PC-9 (cell line): ENCODE results near the gene PDE3B. TPM values are rescaled to one million over a fixed set of nuclear protein-coding genes. Genes with fewer than 3 reads are reported as not detected.

Experiments used
- BruUV-seq: library from RNA; stranded (reverse); fragments of 400-500 nt; replicated peaks from 2 replicates; lab custom pipeline; 2021; lab: Mats Ljungman, UMichigan
- CTCF ChIA-PET: fragments of 300-600 bp; sonication (Branson Sonifier 250); formaldehyde crosslinking; loops from one replicate; lab custom pipeline; 2022; ENCODE audit warnings: antibody characterized with exemption; lab: Charles Lee
- POLR2A ChIA-PET: fragments of 300-600 bp; sonication (Branson Sonifier 250); formaldehyde crosslinking; loops from one replicate; lab custom pipeline; 2022; ENCODE audit warnings: antibody characterized with exemption; ENCODE audit not compliant: unreplicated experiment; lab: Charles Lee
- DNase-seq, 2 experiments: peaks; one replicate each; pipeline versions ENCODE4 v3.0.0 to v3.0.0-alpha.2; 2015 to 2022; ENCODE audit warnings: mixed read lengths in 1 of 2
- H2AFZ ChIP-seq: fragments of 200-600 bp; sonication (generic); 2 replicates; pipeline ENCODE4 v1.8.1; 2017; ENCODE audit warnings: antibody characterized with exemption
- H3F3A ChIP-seq: fragments of 200-600 bp; sonication (generic); 2 replicates; pipeline ENCODE4 v1.8.1; 2017; ENCODE audit warnings: antibody characterized with exemption, mild to moderate bottlenecking, low read depth; ENCODE audit not compliant: insufficient read depth
- H3K27ac ChIP-seq: fragments of 200-600 bp; sonication (generic); 2 replicates; pipeline ENCODE4 v1.6.1; 2016; ENCODE audit warnings: mixed run types
- H3K27me3 ChIP-seq: fragments of 200-600 bp; sonication (generic); 2 replicates; pipeline ENCODE4 v1.6.1; 2016; ENCODE audit warnings: low read depth, mixed run types; ENCODE audit not compliant: insufficient read depth
- H3K36me3 ChIP-seq: fragments of 200-600 bp; sonication (generic); 2 replicates; pipeline ENCODE4 v1.6.1; 2016; ENCODE audit warnings: low read depth, mixed run types
- H3K4me1 ChIP-seq: fragments of 200-600 bp; sonication (generic); replicated peaks from 2 replicates; pipeline ENCODE4 v1.6.1; 2016; ENCODE audit warnings: mixed run types; ENCODE audit not compliant: insufficient read depth
- H3K4me2 ChIP-seq: fragments of 200-600 bp; sonication (generic); 2 replicates; pipeline ENCODE4 v1.6.1; 2017; ENCODE audit warnings: mixed run types
- H3K4me3 ChIP-seq: fragments of 200-600 bp; sonication (generic); 2 replicates; pipeline ENCODE4 v1.6.1; 2016; ENCODE audit warnings: mixed run types
- H3K79me2 ChIP-seq: fragments of 200-600 bp; sonication (generic); 2 replicates; pipeline ENCODE4 v1.6.1; 2017; ENCODE audit warnings: low read depth, mixed run types
- H3K9me2 ChIP-seq: fragments of 200-600 bp; sonication (generic); 2 replicates; pipeline ENCODE4 v1.8.1; 2017; ENCODE audit warnings: mild to moderate bottlenecking; ENCODE audit not compliant: insufficient read depth
- H3K9me3 ChIP-seq: fragments of 200-600 bp; sonication (generic); 2 replicates; pipeline ENCODE4 v1.8.1; 2016; ENCODE audit warnings: low read depth; ENCODE audit not compliant: insufficient read depth
- H4K20me1 ChIP-seq: fragments of 200-600 bp; sonication (generic); 2 replicates; pipeline ENCODE4 v1.8.1; 2017; ENCODE audit not compliant: insufficient read depth
- EZH2 ChIP-seq: fragments of 200-600 bp; sonication (generic); IDR thresholded peaks from 2 replicates; pipeline ENCODE4 v1.8.0; 2017; ENCODE audit warnings: antibody characterized with exemption, low read depth
- intact Hi-C: fragments of 100-400 bp; cut with micrococcal nuclease; formaldehyde crosslinking; loops from one replicate; pipeline ENCODE4 v1.10.0; 2022; ENCODE audit not compliant: unreplicated experiment
- total RNA-seq: library from RNA; stranded (reverse); gene quantifications from 2 replicates; pipeline ENCODE4 v1.2.3, GENCODE V29; 2021
- TF ChIP-seq, protein P1 (sequence below): fragments of 200-600 bp; sonication (generic); conservative IDR thresholded peaks from 2 replicates; pipeline ENCODE4 v1.6.1; 2017; ENCODE audit warnings: mixed run types, antibody characterized with exemption, mild to moderate bottlenecking, moderate library complexity

The PDE3B gene
- total RNA-seq, 1 experiment from 2014 or later = not detected

DNA sequence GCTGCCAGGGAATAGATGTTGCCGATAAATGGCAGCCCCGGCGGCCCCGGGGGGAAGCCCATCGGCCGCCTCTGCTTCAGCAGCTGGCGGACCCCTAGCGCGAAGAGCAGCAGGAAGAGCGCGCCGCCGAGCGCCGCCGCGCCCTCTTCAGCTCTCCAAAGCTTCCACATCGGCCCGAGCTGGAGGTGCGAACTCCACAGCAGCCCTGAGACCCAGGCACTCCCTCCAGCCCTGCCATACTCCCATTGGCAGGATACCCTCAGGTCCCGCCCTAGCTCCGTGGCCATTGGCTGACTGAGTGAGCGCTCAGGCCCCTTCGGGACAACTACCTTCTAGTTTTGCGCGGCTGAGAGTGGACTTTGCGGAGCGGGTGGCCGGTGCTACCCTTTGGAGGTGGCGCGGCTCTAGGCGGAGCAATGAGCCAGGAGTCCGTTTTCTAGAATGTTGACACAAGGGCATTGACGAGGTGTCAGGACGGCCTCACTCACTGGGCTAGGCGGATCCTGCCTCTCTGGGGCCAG lies 248.5 kb downstream of the PDE3B start, which contains the start of gene CYP2R1:
CYP2R1 (minus strand) TSS at position 196 of the 521 bp plus-strand sequence; CDS start at position 170, 26 bp downstream.
- no peaks in the 10 kb centered on the region for H3K9me2 ChIP-seq
- H3K4me3 ChIP-seq = peak within 1 kb of the TSS; percentile 97
- peak within 1 kb of the TSS; percentile 95 for H2AFZ ChIP-seq
- H3K79me2 ChIP-seq = peaks cover 10% of the 10 kb centered on the region; the same call in 1 of the 2 replicates
- H4K20me1 ChIP-seq = no peaks in the 10 kb centered on the region
- H3K4me2 ChIP-seq = peak within 1 kb of the TSS; percentile 70
- no peak for TF ChIP-seq EZH2
- TF ChIP-seq, protein P1, sequence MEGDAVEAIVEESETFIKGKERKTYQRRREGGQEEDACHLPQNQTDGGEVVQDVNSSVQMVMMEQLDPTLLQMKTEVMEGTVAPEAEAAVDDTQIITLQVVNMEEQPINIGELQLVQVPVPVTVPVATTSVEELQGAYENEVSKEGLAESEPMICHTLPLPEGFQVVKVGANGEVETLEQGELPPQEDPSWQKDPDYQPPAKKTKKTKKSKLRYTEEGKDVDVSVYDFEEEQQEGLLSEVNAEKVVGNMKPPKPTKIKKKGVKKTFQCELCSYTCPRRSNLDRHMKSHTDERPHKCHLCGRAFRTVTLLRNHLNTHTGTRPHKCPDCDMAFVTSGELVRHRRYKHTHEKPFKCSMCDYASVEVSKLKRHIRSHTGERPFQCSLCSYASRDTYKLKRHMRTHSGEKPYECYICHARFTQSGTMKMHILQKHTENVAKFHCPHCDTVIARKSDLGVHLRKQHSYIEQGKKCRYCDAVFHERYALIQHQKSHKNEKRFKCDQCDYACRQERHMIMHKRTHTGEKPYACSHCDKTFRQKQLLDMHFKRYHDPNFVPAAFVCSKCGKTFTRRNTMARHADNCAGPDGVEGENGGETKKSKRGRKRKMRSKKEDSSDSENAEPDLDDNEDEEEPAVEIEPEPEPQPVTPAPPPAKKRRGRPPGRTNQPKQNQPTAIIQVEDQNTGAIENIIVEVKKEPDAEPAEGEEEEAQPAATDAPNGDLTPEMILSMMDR = no peak
- H3K9me3 ChIP-seq = no peaks in the 10 kb centered on the region
- ChIA-PET POLR2A (interaction anchor here (0.5 to 0.9 kb wide), 4 partner anchors 16 to 855 kb away, joined by 3 to 13 read pairs (median 6); no protein-coding TSS in a partner anchor), CTCF (interaction anchor here (0.7 kb wide), 1 partner anchor 1302 kb away, joined by 3 read pairs; no protein-coding TSS in a partner anchor)
- H3K27ac ChIP-seq = peak within 1 kb of the TSS; percentile 79
- peaks cover 9% of the 10 kb centered on the region for H3F3A ChIP-seq
- H3K27me3 ChIP-seq = no peaks in the 10 kb centered on the region
- H3K4me1 ChIP-seq = peaks cover 10% of the 10 kb centered on the region
- BruUV-seq = no TSS peak
- peak; percentile 90 to 91 for DNase-seq
- intact Hi-C loops = loop anchor here (1.0 to 5.0 kb wide), 2 partner anchors 355 to 370 kb away; partner anchors contain the start of gene PSMA1
- no peaks in the 10 kb centered on the region for H3K36me3 ChIP-seq

DNA sequence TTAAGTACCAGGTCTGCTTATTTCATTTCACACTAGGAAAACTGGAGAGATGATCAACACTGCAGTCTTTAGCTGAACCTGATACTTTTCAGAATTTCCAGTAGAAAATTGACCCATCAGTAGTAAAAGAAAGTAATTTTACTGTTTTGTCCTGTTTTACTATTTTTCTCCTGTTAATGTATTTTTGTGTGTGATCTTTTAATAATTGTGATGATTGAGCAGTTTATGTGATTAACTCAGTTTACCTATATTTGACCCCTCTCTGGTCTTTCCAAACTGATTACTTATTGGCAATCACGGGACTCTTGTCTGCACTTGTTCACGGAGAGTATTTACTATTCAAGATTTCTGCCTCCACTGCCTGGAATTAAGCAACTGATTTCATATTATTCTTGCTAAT lies 249.0 kb downstream of the PDE3B start:
- no TSS peak for BruUV-seq
- peaks cover 10% of the 10 kb centered on the region; the same call in 1 of the 2 replicates for H3K79me2 ChIP-seq
- CTCF ChIA-PET = no interaction called here
- intact Hi-C loops = loop anchor here (1.0 to 5.0 kb wide), 2 partner anchors 355 to 370 kb away; partner anchors contain the start of gene PSMA1
- peak overlapping the region; percentile 70 for H3K4me2 ChIP-seq
- H3K9me3 ChIP-seq = no peaks in the 10 kb centered on the region
- H3F3A ChIP-seq = peaks cover 9% of the 10 kb centered on the region
- DNase-seq = no peak
- no peaks in the 10 kb centered on the region for H3K27me3 ChIP-seq
- no peak for TF ChIP-seq EZH2
- TF ChIP-seq, protein P1 = no peak
- peaks cover 10% of the 10 kb centered on the region for H3K4me1 ChIP-seq
- POLR2A ChIA-PET = interaction anchor here (0.9 kb wide), 1 partner anchor 15 kb away, joined by 3 read pairs; no protein-coding TSS in a partner anchor
- H3K4me3 ChIP-seq = peak overlapping the region; percentile 97; the same call in 1 of the 2 replicates
- H3K9me2 ChIP-seq = no peaks in the 10 kb centered on the region
- H3K36me3 ChIP-seq = no peaks in the 10 kb centered on the region
- no peak overlapping the region for H2AFZ ChIP-seq
- no peak overlapping the region for H3K27ac ChIP-seq
- no peaks in the 10 kb centered on the region for H4K20me1 ChIP-seq

DNA sequence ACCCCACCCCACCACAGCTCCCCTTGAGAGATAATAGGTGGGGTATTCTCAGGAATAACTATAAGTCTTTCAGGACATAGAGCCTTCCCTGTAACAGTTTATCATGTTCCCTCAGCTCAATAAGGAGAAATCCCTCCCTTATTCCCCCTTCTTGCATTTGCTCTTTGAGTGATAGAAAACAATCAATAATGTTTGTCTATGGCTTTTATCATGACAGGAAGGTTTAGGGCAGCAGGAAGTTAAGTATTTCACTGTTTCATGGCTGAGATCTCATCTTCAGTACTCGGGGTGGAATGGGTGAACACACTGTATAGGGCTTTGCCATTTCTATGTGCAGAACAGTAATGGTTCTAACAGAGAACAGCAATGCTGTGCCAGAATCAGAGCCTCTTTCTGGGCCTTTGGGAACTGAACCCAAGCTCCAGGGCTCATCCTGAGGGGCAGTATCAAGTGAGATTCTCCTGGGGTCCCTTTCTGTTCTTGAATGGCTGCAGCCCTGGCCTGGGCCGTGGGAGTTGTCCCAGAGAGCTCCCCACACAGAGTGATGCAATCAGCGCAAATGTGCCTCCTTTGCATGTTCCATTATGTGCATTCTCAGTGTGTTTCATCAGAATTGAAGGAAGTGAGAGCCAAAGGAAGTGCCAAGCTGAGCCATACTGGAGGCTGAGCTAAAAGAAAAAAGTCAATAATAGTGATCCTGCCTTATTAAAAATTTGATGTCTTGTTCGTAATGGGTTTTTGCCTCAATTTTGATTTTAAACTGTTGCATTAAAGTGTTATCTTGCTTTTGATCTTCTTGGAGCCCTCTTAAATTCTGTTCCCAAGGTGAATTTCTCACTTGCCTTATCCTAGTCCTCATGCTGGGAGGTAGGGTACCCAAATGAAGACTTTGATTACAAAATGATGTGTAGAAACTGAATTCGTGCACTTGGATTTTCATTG lies 251.3 kb downstream of the PDE3B start:
- no peaks in the 10 kb centered on the region for H3K36me3 ChIP-seq
- ChIA-PET POLR2A (no interaction called here), CTCF (no interaction called here)
- TF ChIP-seq EZH2 = no peak
- TF ChIP-seq, protein P1 = no peak
- peaks cover 4% of the 10 kb centered on the region; the same call in 1 of the 2 replicates for H3K79me2 ChIP-seq
- no peak overlapping the region for H3K4me3 ChIP-seq
- intact Hi-C loops = loop anchor here (5.0 kb wide), 1 partner anchor 373 kb away; the partner anchor contains the start of gene PSMA1
- H3F3A ChIP-seq = peaks cover 9% of the 10 kb centered on the region
- H3K27me3 ChIP-seq = no peaks in the 10 kb centered on the region
- H4K20me1 ChIP-seq = no peaks in the 10 kb centered on the region
- no peak overlapping the region for H3K27ac ChIP-seq
- H2AFZ ChIP-seq = no peak overlapping the region
- no peaks in the 10 kb centered on the region for H3K9me2 ChIP-seq
- no TSS peak for BruUV-seq
- DNase-seq = no peak
- H3K4me1 ChIP-seq = peaks cover 7% of the 10 kb centered on the region
- no peak overlapping the region for H3K4me2 ChIP-seq
- no peaks in the 10 kb centered on the region for H3K9me3 ChIP-seq
